ENCODE measurements around the gene VPS4A.

GRCh38 chr16:69273009-69273408, 38.1 kb upstream of the VPS4A start:
- no peak for TF ChIP-seq CTCF (conservative IDR thresholded peaks at IDR 0.05)
- no peak for TF ChIP-seq ZFX (IDR thresholded peaks at IDR 0.05)

Data from C4-2B (cell line).